Measurements from ENCODE around the gene ITPRID1.

ITPRID1 gene

GRCh38 chr7:31490796-31491314, 23.0 kb upstream of the ITPRID1 start:
- TF ChIP-seq, protein P1, sequence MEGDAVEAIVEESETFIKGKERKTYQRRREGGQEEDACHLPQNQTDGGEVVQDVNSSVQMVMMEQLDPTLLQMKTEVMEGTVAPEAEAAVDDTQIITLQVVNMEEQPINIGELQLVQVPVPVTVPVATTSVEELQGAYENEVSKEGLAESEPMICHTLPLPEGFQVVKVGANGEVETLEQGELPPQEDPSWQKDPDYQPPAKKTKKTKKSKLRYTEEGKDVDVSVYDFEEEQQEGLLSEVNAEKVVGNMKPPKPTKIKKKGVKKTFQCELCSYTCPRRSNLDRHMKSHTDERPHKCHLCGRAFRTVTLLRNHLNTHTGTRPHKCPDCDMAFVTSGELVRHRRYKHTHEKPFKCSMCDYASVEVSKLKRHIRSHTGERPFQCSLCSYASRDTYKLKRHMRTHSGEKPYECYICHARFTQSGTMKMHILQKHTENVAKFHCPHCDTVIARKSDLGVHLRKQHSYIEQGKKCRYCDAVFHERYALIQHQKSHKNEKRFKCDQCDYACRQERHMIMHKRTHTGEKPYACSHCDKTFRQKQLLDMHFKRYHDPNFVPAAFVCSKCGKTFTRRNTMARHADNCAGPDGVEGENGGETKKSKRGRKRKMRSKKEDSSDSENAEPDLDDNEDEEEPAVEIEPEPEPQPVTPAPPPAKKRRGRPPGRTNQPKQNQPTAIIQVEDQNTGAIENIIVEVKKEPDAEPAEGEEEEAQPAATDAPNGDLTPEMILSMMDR (conservative IDR thresholded peaks at IDR 0.05; ENCODE audit: low read depth, low read length): no peak
- no peak for DNase-seq (ENCODE audit: low read depth)
- no peak overlapping the region for H3K4me3 ChIP-seq (ENCODE audit: low read depth, low read length)

DNA sequence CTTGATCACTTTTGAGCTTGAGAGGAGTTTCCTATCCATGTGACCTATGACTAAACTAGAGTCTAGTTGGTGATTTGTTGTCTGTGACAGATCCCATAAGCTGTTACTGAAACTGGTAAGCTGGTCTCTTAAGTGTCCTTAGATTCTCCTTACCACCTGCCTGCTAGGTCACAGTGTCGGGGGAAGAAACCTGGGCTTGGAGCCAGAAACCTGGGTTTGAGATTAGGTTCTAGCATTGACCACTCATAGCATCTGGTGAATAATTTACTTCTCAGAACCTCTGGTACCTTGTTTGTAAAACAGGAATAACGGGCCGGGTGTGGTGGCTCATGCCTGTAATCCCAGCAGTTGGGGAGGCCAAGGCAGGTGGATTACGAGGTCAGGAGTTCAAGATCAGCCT, 21.8 kb upstream of the ITPRID1 start:
- TF ChIP-seq, protein P1 (conservative IDR thresholded peaks at IDR 0.05; ENCODE audit: low read depth, low read length): no peak
- no peak for DNase-seq (ENCODE audit: low read depth)
- no peak overlapping the region for H3K4me3 ChIP-seq (ENCODE audit: low read depth, low read length)

GRCh38 chr7:31493714-31494181, 20.1 kb upstream of the ITPRID1 start:
- no peak overlapping the region for H3K4me3 ChIP-seq (ENCODE audit: low read depth, low read length)
- DNase-seq (ENCODE audit: low read depth): no peak
- TF ChIP-seq, protein P1 (conservative IDR thresholded peaks at IDR 0.05; ENCODE audit: low read depth, low read length): no peak

DNA sequence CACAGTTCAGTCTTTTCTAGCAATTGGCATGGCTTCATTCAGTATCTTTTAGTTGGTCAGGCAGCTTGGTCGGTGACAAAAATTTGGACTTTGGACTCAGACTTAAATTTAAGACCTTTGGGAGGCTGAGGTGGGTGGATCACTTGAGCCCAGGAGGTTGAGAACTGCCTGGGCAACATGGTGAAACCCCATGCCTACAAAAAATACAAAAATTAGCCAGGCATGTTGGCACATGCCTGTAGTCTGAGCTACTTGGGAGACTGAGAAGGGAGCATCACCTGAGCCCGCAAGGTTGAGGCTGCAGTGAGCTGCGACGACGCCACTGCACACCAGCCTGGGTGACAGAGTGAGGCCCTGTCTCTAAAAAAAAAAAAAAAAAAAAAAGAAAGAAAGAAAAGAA, 19.5 kb upstream of the ITPRID1 start:
- DNase-seq (ENCODE audit: low read depth): no peak
- H3K4me3 ChIP-seq (ENCODE audit: low read depth, low read length): no peak overlapping the region
- TF ChIP-seq, protein P1 (conservative IDR thresholded peaks at IDR 0.05; ENCODE audit: low read depth, low read length): no peak

DNA sequence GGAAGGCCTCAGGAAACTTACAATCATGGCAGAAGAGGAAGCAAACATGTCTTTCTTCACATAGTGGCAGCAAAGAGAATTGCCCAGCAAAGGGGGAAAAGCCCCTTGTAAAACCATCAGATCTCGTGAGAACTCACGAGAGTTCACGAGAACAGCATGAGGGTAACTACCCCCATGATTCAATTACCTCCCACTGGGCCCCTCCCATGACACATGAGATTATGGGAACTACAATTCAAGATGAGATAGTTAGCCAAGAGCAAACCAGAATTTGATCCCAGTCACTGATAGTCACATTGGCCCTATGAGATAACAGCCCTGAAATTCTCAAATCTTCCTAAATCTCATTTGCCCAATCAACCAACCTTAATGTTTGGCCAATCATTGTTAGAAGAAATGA, 18.2 kb upstream of the ITPRID1 start:
- H3K4me3 ChIP-seq (ENCODE audit: low read depth, low read length): no peak overlapping the region
- DNase-seq (ENCODE audit: low read depth): no peak
- TF ChIP-seq, protein P1 (conservative IDR thresholded peaks at IDR 0.05; ENCODE audit: low read depth, low read length): no peak

GRCh38 chr7:31497516-31497915, 16.4 kb upstream of the ITPRID1 start:
- TF ChIP-seq, protein P1 (conservative IDR thresholded peaks at IDR 0.05; ENCODE audit: low read depth, low read length): no peak
- DNase-seq (ENCODE audit: low read depth): no peak
- no peak overlapping the region for H3K4me3 ChIP-seq (ENCODE audit: low read depth, low read length)

DNA sequence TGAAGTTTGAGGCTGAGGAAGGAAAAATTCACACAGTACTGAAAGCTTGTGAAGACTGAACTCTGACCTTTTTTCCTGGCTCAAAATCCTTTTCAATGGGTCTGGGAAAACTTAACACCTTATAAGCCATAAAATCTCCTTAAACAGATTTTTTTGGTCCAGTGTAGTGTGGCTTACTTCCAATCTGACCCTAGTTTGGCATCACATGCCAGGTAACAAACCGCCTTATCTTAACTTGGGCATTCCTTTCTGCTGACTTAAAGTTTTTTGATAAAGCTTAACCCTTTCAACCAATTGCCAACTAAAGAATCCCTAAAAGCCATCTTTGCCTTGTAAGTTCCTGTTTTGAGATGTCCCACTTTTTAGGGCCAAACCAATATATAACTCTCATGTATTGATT, 13.2 kb upstream of the ITPRID1 start:
- DNase-seq (ENCODE audit: low read depth): no peak
- TF ChIP-seq, protein P1 (conservative IDR thresholded peaks at IDR 0.05; ENCODE audit: low read depth, low read length): no peak
- no peak overlapping the region for H3K4me3 ChIP-seq (ENCODE audit: low read depth, low read length)
